GM12878 (cell line): ENCODE data around the gene AGBL2. TPM values are rescaled to one million over a fixed set of nuclear protein-coding genes. Genes with fewer than 3 reads are reported as not detected.

Experiments used
- ATAC-seq: fragments of 200-7000 bp; cut with Tn5 transposase; 3 replicates; pipeline ENCODE4 v1.9.1; 2020; ENCODE audit warnings: mild to moderate bottlenecking, moderate library complexity
- BruUV-seq: library from RNA; stranded (reverse); fragments of 400-500 nt; replicated peaks from 2 replicates; lab custom pipeline; 2021; lab: Mats Ljungman, UMichigan
- CTCF ChIA-PET: fragments of 300-600 bp; sonication (Branson Sonifier 250); formaldehyde crosslinking; extraction: SDS; loops from one replicate; lab custom pipeline; 2021; ENCODE audit warnings: inconsistent platforms; lab: Yijun Ruan, JAX
- POLR2A ChIA-PET: fragments of 350-600 bp; formaldehyde crosslinking; extraction: SDS; loops from one replicate; lab custom pipeline; 2021; ENCODE audit warnings: inconsistent platforms; lab: Charles Lee
- RAD21 ChIA-PET: fragments of 300-600 bp; sonication (Branson Sonifier 250); formaldehyde crosslinking; loops from one replicate; lab custom pipeline; 2023; ENCODE audit warnings: antibody characterized with exemption; ENCODE audit not compliant: unreplicated experiment; lab: Charles Lee
- SMC1A ChIA-PET: fragments of 300-600 bp; sonication (Branson Sonifier 250); formaldehyde crosslinking; loops from one replicate; lab custom pipeline; 2023; ENCODE audit not compliant: unreplicated experiment, uncharacterized antibody; lab: Charles Lee
- DNase-seq: peaks from one replicate; pipeline ENCODE4 v3.0.0-alpha.2; 2011; ENCODE audit warnings: low read depth, low spot score
- FAIRE-seq: peaks from 3 replicates; lab custom pipeline; 2011; peaks lifted over from hg19 to GRCh38; lab: Jason Lieb, UNC
- H2AFZ ChIP-seq: 2 replicates; pipeline ENCODE4 v1.6.0; 2011; ENCODE audit warnings: low read depth, low read length, control low read depth; ENCODE audit not compliant: control insufficient read depth
- H3K27ac ChIP-seq: 2 replicates; pipeline ENCODE4 v1.5.1; 2011; ENCODE audit warnings: control low read depth; ENCODE audit not compliant: control insufficient read depth, insufficient read depth
- H3K27me3 ChIP-seq, 2 experiments: replicated peaks in 1 of 2; 2 replicates each; pipeline versions ENCODE4 v1.6.0 to v1.6.1; 2011; ENCODE audit warnings: low read length in 1 of 2; ENCODE audit not compliant: control insufficient read depth in 2 of 2, insufficient read depth in 2 of 2
- H3K36me3 ChIP-seq, 2 experiments: 2 replicates each; pipeline ENCODE4 v1.5.1; 2011; ENCODE audit warnings: low read length in 1 of 2; ENCODE audit not compliant: control insufficient read depth in 2 of 2, insufficient read depth in 2 of 2
- H3K4me1 ChIP-seq: 2 replicates; pipeline ENCODE4 v1.6.1; 2011; ENCODE audit warnings: mild to moderate bottlenecking, low read length, moderate library complexity, mixed read lengths; ENCODE audit not compliant: control insufficient read depth, insufficient read depth
- H3K4me2 ChIP-seq: 2 replicates; pipeline ENCODE4 v1.6.0; 2011; ENCODE audit warnings: control low read depth; ENCODE audit not compliant: control insufficient read depth, insufficient read depth
- H3K4me3 ChIP-seq: fragments of 200-600 bp; sonication (generic); 2 replicates; pipeline ENCODE4 v1.5.1; 2016
- H3K79me2 ChIP-seq: 2 replicates; pipeline ENCODE4 v1.6.0; 2011; ENCODE audit warnings: low read length; ENCODE audit not compliant: control insufficient read depth, insufficient read depth
- H3K9ac ChIP-seq: 2 replicates; pipeline ENCODE4 v1.8.0; 2011; ENCODE audit warnings: low read length, control low read depth, mixed read lengths; ENCODE audit not compliant: control insufficient read depth, insufficient read depth
- H3K9me3 ChIP-seq: replicated peaks from 3 replicates; pipeline ENCODE4 v1.5.1; 2011; ENCODE audit warnings: mild to moderate bottlenecking, low read length; ENCODE audit not compliant: control insufficient read depth, insufficient read depth
- H4K20me1 ChIP-seq: 2 replicates; pipeline ENCODE4 v1.6.0; 2011; ENCODE audit not compliant: control insufficient read depth, insufficient read depth
- CREB1 ChIP-seq: IDR thresholded peaks from 2 replicates; pipeline ENCODE4 v1.6.1; 2012; ENCODE audit warnings: low read depth, mild to moderate bottlenecking, inconsistent platforms
- CREM ChIP-seq: IDR thresholded peaks from 2 replicates; pipeline ENCODE4 v1.6.1; 2014; ENCODE audit warnings: antibody characterized with exemption, low read depth
- HDAC2 ChIP-seq: fragments of 200-600 bp; sonication (generic); IDR thresholded peaks from 2 replicates; pipeline ENCODE4 v1.6.1; 2017
- JUNB ChIP-seq: IDR thresholded peaks from 2 replicates; pipeline ENCODE4 v1.6.1; 2016; ENCODE audit warnings: antibody characterized with exemption, mild to moderate bottlenecking
- KAT2A ChIP-seq: conservative IDR thresholded peaks from 2 replicates; pipeline ENCODE4 v1.6.1; 2011; ENCODE audit warnings: low read depth, low read length; ENCODE audit not compliant: control insufficient read depth
- LARP7 ChIP-seq: fragments of 450-650 bp; IDR thresholded peaks from 2 replicates; pipeline ENCODE4 v1.6.1; 2017; ENCODE audit warnings: mild to moderate bottlenecking
- MEF2A ChIP-seq: IDR thresholded peaks from 2 replicates; pipeline ENCODE4 v1.6.1; 2011; ENCODE audit warnings: low read depth, mild to moderate bottlenecking, low read length, moderate library complexity; ENCODE audit not compliant: insufficient read depth
- RUNX3 ChIP-seq: IDR thresholded peaks from 2 replicates; pipeline ENCODE4 v1.6.1; 2012; ENCODE audit warnings: low read length, inconsistent platforms
- SIX5 ChIP-seq: IDR thresholded peaks from 2 replicates; pipeline ENCODE4 v1.6.1; 2011; ENCODE audit warnings: mild to moderate bottlenecking, low read depth, low read length, moderate library complexity; ENCODE audit not compliant: severe bottlenecking
- SREBF1 ChIP-seq: IDR thresholded peaks from 2 replicates; pipeline ENCODE4 v1.6.1; 2012; ENCODE audit warnings: mild to moderate bottlenecking, low read length
- ZNF24 ChIP-seq: fragments of 450-650 bp; IDR thresholded peaks from 2 replicates; pipeline ENCODE4 v1.6.1; 2017; ENCODE audit warnings: antibody characterized with exemption, mild to moderate bottlenecking
- in situ Hi-C: fragments of 300-500 bp; cut with MboI; formaldehyde crosslinking; loops from 9 replicates; pipeline ENCODE4 v1.14.3; 2018; ENCODE audit warnings: mixed read lengths
- intact Hi-C: fragments of 100-400 bp; cut with micrococcal nuclease; formaldehyde crosslinking; loops from one replicate; pipeline ENCODE4 v1.14.2; 2022; ENCODE audit not compliant: unreplicated experiment
- polyA plus RNA-seq, 11 experiments: library from polyadenylated mRNA; depleted of rRNA in 4 of 11; unstranded in 6 of 11; stranded (reverse) in 5 of 11; fragments of >200 nt; fragmentation: Nextera tagmentation in 4 of 11; fragmentation: Illumina TruSeq in 1 of 11; extraction: Ambion mirVana in 4 of 11; extraction: Trizol in 1 of 11; gene quantifications; 1 replicate in 1 of 11; 2 replicates in 10 of 11; pipeline versions ENCODE4 v1.2.1 to v1.2.3, GENCODE V29; 2011 to 2016; ENCODE audit warnings: inconsistent platforms in 2 of 11, missing spikeins in 2 of 11, low read depth in 1 of 11
- total RNA-seq, 4 experiments: library from RNA; depleted of rRNA in 3 of 4; stranded (reverse); fragments of >200 nt in 3 of 4; fragmentation: Illumina TruSeq in 1 of 4; extraction: Trizol in 1 of 4; gene quantifications; 2 replicates each; pipeline versions ENCODE4 v1.2.1 to v1.2.3, GENCODE V29; 2013 to 2021
- TF ChIP-seq, protein P1 (sequence below): fragments of 450-650 bp; formaldehyde crosslinking; IDR thresholded peaks from 2 replicates; pipeline ENCODE4 v1.4.0; 2020; ENCODE audit warnings: mild to moderate bottlenecking, moderate library complexity
- TF ChIP-seq, protein P2 (sequence below): IDR thresholded peaks from 2 replicates; pipeline ENCODE4 v1.6.1; 2011; ENCODE audit warnings: borderline replicate concordance, low read depth, mild to moderate bottlenecking, moderate library complexity, mixed read lengths, low read length; ENCODE audit not compliant: insufficient read depth; ENCODE audit errors: extremely low read length
- TF ChIP-seq, protein P3 (sequence below): IDR thresholded peaks from 2 replicates; pipeline ENCODE4 v1.6.1; 2012; ENCODE audit warnings: low read depth, low read length, improper control_type of control experiment
- TF ChIP-seq, protein P4 (sequence below): fragments of 450-650 bp; IDR thresholded peaks from 2 replicates; pipeline ENCODE4 v1.6.1; 2017; ENCODE audit warnings: mild to moderate bottlenecking, moderate library complexity

The AGBL2 gene
- total and polyA plus RNA-seq, 10 of the 15 experiments (the other 5 are each of a cell fraction or from before 2014, with no cell fraction given): 0.93 to 12.2 (median 2.9) TPM

GRCh38 chr11:47668665-47669064 is 46.5 kb downstream of the AGBL2 start:
- no peak for DNase-seq
- H3K27me3 ChIP-seq: no peaks in the 10 kb centered on the region
- H4K20me1 ChIP-seq: no peaks in the 10 kb centered on the region
- ChIA-PET POLR2A (no interaction called here), RAD21 (no interaction called here), CTCF (no interaction called here), SMC1A (no interaction called here)
- no peak overlapping the region for H3K4me2 ChIP-seq
- no peak for ATAC-seq
- H3K9me3 ChIP-seq: no peaks in the 10 kb centered on the region
- in situ Hi-C loops: no loop called here
- no peak for FAIRE-seq
- H3K4me3 ChIP-seq: no peak overlapping the region
- no peaks in the 10 kb centered on the region for H3K4me1 ChIP-seq
- TF ChIP-seq CREB1: no peak
- TF ChIP-seq SIX5: no peak
- TF ChIP-seq HDAC2: no peak
- no peak for TF ChIP-seq CREM
- TF ChIP-seq, protein P1, sequence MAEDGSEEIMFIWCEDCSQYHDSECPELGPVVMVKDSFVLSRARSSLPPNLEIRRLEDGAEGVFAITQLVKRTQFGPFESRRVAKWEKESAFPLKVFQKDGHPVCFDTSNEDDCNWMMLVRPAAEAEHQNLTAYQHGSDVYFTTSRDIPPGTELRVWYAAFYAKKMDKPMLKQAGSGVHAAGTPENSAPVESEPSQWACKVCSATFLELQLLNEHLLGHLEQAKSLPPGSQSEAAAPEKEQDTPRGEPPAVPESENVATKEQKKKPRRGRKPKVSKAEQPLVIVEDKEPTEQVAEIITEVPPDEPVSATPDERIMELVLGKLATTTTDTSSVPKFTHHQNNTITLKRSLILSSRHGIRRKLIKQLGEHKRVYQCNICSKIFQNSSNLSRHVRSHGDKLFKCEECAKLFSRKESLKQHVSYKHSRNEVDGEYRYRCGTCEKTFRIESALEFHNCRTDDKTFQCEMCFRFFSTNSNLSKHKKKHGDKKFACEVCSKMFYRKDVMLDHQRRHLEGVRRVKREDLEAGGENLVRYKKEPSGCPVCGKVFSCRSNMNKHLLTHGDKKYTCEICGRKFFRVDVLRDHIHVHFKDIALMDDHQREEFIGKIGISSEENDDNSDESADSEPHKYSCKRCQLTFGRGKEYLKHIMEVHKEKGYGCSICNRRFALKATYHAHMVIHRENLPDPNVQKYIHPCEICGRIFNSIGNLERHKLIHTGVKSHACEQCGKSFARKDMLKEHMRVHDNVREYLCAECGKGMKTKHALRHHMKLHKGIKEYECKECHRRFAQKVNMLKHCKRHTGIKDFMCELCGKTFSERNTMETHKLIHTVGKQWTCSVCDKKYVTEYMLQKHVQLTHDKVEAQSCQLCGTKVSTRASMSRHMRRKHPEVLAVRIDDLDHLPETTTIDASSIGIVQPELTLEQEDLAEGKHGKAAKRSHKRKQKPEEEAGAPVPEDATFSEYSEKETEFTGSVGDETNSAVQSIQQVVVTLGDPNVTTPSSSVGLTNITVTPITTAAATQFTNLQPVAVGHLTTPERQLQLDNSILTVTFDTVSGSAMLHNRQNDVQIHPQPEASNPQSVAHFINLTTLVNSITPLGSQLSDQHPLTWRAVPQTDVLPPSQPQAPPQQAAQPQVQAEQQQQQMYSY (CRISPR knock-in tag): no peak
- no peak for TF ChIP-seq LARP7
- TF ChIP-seq, protein P2, sequence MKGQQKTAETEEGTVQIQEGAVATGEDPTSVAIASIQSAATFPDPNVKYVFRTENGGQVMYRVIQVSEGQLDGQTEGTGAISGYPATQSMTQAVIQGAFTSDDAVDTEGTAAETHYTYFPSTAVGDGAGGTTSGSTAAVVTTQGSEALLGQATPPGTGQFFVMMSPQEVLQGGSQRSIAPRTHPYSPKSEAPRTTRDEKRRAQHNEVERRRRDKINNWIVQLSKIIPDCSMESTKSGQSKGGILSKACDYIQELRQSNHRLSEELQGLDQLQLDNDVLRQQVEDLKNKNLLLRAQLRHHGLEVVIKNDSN: no peak
- TF ChIP-seq ZNF24: no peak
- TF ChIP-seq, protein P3, sequence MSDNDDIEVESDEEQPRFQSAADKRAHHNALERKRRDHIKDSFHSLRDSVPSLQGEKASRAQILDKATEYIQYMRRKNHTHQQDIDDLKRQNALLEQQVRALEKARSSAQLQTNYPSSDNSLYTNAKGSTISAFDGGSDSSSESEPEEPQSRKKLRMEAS: no peak
- TF ChIP-seq MEF2A: no peak
- TF ChIP-seq RUNX3: no peak
- no peak for TF ChIP-seq KAT2A
- no peak for TF ChIP-seq JUNB
- TF ChIP-seq, protein P4, sequence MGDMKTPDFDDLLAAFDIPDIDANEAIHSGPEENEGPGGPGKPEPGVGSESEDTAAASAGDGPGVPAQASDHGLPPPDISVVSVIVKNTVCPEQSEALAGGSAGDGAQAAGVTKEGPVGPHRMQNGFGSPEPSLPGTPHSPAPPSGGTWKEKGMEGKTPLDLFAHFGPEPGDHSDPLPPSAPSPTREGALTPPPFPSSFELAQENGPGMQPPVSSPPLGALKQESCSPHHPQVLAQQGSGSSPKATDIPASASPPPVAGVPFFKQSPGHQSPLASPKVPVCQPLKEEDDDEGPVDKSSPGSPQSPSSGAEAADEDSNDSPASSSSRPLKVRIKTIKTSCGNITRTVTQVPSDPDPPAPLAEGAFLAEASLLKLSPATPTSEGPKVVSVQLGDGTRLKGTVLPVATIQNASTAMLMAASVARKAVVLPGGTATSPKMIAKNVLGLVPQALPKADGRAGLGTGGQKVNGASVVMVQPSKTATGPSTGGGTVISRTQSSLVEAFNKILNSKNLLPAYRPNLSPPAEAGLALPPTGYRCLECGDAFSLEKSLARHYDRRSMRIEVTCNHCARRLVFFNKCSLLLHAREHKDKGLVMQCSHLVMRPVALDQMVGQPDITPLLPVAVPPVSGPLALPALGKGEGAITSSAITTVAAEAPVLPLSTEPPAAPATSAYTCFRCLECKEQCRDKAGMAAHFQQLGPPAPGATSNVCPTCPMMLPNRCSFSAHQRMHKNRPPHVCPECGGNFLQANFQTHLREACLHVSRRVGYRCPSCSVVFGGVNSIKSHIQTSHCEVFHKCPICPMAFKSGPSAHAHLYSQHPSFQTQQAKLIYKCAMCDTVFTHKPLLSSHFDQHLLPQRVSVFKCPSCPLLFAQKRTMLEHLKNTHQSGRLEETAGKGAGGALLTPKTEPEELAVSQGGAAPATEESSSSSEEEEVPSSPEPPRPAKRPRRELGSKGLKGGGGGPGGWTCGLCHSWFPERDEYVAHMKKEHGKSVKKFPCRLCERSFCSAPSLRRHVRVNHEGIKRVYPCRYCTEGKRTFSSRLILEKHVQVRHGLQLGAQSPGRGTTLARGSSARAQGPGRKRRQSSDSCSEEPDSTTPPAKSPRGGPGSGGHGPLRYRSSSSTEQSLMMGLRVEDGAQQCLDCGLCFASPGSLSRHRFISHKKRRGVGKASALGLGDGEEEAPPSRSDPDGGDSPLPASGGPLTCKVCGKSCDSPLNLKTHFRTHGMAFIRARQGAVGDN: no peak
- no peak for TF ChIP-seq SREBF1
- BruUV-seq: no TSS peak
- no peaks in the 10 kb centered on the region for H3K79me2 ChIP-seq
- H2AFZ ChIP-seq: no peak overlapping the region
- H3K36me3 ChIP-seq: no peaks in the 10 kb centered on the region
- H3K27ac ChIP-seq: no peak overlapping the region
- intact Hi-C loops: no loop called here
- no peak overlapping the region for H3K9ac ChIP-seq
